Activated CD8-positive, alpha-beta memory T cell treated with anti-CD3 and anti-CD28 coated beads, Interleukin-2, amount 50 U/mL, for 48 hours (primary cell): ENCODE results near the gene RAB3D.
"Not testable (repeated sequence)": the region's sequence is repeated elsewhere in the genome, so short reads cannot be mapped to it uniquely, and the experiment has no call there.

Experiments used
- DNase-seq: peaks from one replicate; pipeline ENCODE4 v3.0.0-alpha.2; 2020

The RAB3D gene

GRCh38 chr19:11365557-11366117 is 26.2 kb upstream of the RAB3D start:
- no peak for DNase-seq

- DNase-seq = no peak
Measured at GRCh38 chr19:11364935-11365334, 25.5 kb upstream of the RAB3D start.

- no peak for DNase-seq
Measured at GRCh38 chr19:11364296-11364904, 24.9 kb upstream of the RAB3D start.

GRCh38 chr19:11363881-11364280 is 24.4 kb upstream of the RAB3D start:
- DNase-seq = no peak

- no peak for DNase-seq
Measured at GRCh38 chr19:11361771-11362731, 22.6 kb upstream of the RAB3D start.

- no peak for DNase-seq
Measured at GRCh38 chr19:11361037-11361770, 21.7 kb upstream of the RAB3D start.

GRCh38 chr19:11359421-11359820 is 20.0 kb upstream of the RAB3D start:
- no peak for DNase-seq

GRCh38 chr19:11356676-11357550 is 17.5 kb upstream of the RAB3D start:
- DNase-seq = no peak

- no peak for DNase-seq
Measured at GRCh38 chr19:11356074-11356397, 16.6 kb upstream of the RAB3D start.

GRCh38 chr19:11355160-11356073 is 16.0 kb upstream of the RAB3D start, which contains the start of gene PLPPR2:
TSS of gene PLPPR2 (plus strand) at chr19:11355432. CDS start at chr19:11357674, 2,242 bp downstream.
- peak; percentile 91 for DNase-seq

GRCh38 chr19:11354102-11354501 is 14.6 kb upstream of the RAB3D start:
- DNase-seq = not testable (repeated sequence)

GRCh38 chr19:11349171-11349570 is 9.7 kb upstream of the RAB3D start:
- DNase-seq = no peak

GRCh38 chr19:11347546-11348039 is 8.1 kb upstream of the RAB3D start:
- no peak for DNase-seq

- DNase-seq = peak; percentile 96
Measured at GRCh38 chr19:11346104-11346940, 6.9 kb upstream of the RAB3D start, which contains the start of the genes CCDC159 and TMEM205. TSS of gene CCDC159 (plus strand) at chr19:11346519. CDS start at chr19:11346607, 88 bp downstream. TSS of gene TMEM205 (minus strand) at chr19:11346268. CDS start at chr19:11345619, 649 bp downstream.

GRCh38 chr19:11345122-11345803 is 5.8 kb upstream of the RAB3D start:
- no peak for DNase-seq

- DNase-seq = no peak
Measured at GRCh38 chr19:11342429-11342828, 3.0 kb upstream of the RAB3D start.

- DNase-seq = not testable (repeated sequence)
Measured at GRCh38 chr19:11340099-11340467, 626 bp upstream of the RAB3D start.

GRCh38 chr19:11338569-11339253 is 746 bp downstream of the RAB3D start:
- no peak for DNase-seq
